GM18870 (cell line): Measurements from ENCODE around the gene DLEU7.

Experiments
- ATAC-seq: cut with Tn5 transposase; IDR thresholded peaks from one replicate; pipeline ENCODE4 v1.9.1; 2021; ENCODE audit warnings: moderate library complexity; ENCODE audit not compliant: unreplicated experiment

Gene DLEU7

DNA sequence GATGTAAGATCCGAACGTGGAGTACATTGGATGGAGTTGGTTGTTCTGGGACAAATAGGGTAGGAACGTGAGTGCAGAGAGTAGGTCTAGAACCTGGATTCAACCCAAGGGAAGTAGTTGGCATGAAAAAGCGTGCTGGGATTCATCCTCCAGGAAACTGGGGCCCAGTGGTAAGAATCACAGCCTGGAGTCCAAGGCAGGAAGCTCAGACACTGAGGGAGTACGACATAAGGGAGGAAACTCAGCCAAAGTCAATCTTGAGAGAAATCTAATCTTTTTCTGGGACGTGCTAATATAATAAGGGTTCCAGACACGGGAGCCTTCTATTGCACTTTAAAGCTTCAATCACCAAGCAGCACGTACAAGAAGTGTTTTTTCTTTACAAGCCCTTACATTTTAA lies 46.4 kb downstream of the DLEU7 start:
- ATAC-seq: no peak

DNA sequence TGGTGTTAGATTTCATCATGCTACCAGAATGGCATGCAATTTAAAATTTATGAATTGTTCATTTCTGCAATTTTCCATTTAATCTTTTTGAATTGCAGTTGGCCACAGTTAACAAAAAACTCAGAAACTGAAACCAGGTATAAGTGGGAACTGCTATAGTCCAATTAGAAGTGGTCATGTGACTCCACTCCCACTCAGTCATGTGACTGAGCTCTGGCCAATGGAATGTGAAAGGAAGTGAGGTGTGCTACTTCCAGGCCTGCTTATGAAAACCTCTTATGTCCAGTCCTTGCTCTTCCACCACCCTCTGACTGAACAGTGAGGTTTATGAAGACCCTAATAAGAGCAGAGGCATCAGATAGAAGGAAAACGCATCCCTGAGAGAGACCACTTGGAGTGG lies 47.0 kb downstream of the DLEU7 start:
- ATAC-seq: no peak

DNA sequence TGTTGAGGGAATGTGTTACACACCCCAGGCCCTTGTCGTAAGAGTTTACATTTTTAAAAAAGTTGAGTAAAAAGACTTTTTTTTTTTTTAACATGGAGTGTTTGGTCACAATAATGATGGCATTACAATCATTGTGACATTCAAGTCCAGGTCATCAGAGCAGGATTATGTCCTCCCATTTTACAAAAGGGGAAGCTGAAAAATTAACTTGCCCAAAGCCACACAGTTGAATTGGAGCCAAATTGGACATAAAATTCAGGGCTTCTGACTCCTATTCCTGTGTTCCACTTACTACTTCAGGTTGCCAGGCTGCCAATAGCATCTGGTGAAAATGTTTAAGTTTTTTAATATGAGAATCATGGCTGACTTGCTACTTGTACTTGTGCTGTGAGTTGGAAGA lies 49.3 kb downstream of the DLEU7 start:
- ATAC-seq: no peak

DNA sequence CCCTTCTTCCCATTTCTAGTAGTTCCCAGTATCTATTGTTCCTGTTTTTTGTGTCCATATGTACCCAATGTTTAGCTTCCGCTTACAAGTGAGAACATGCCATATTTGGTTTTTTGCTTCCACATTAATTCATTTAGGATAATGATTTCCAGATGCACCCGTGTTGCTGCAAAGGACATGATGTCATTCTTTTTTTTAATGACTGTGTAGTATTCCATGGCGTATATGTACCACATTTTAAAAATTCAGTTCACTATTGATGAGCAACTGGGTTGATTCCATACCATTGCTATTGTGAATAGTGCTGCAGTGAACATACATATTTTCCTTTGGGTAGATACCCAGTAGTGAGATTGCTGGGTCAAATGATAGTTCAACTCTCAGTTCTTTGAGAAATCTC lies 50.5 kb downstream of the DLEU7 start:
- ATAC-seq: no peak

DNA sequence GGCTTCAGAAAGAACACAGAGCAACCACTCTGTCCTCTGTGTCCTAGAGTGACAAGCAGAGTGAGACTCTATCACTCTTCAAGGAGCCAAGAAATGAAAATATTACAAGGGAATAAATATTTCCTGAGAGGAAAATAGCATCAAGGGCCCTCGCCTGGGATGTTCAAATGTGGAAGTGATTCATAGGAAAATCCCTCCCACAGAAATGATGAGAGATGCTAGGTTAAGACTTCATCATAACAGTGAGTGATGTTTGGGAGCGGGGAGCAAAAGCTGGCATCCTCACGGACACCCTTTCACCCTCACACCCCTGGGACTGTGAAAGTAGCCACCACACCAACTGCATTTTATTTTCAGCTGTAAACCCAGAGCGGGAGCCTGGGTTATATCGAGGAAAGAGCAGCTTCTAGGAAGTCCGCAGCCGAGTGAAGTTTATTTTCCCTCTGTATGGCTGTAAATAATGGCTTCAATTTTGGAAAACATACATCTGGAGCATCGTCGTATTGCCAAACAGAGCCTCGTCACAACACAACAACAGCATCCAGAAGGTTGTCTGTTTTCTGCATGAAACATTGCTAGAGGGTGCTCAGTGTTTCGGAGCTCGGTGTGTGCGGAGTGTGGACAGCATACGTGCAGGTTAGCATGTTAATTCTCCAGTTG lies 54.8 kb downstream of the DLEU7 start:
- no peak for ATAC-seq

DNA sequence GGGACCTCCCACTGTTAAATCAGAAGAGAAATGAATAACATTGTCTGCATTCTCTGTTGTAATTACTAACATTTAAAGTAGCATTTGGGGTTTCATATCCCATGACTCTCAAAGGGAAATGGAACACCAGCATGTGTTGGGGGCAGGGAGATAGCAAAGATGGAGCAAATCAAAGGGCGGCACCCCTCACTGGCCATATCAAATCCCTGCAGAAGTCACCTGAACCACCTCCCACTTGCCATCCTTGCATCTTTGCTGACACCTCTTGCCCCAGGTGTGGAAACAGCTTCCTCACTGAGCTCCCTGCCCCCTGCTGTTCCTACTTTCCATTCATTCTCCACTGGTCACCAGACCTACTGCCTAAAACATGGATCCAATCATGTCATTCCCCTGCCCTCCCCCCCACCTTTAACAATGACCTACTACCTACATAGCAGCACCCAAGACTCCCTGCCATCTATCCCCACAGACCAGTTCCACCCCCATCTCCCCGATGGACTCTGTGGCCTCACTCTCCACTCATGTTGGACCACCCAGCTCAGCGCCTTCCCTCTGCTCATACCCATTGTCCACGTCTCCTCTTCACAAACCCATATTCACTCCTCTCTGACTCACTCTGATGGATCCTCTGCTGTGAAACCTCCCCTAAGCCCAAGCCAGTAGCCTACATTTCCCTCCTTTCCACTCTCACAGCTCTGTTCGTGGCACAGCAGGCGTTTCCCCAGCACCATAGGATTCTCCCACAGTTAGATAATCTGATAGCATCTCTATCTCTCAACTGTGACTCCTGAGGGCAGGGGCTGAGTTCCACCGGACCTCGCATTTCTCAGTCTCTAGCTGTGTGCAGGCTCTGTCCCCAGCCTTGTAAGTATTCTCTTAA lies 55.9 kb downstream of the DLEU7 start:
- ATAC-seq: no peak

DNA sequence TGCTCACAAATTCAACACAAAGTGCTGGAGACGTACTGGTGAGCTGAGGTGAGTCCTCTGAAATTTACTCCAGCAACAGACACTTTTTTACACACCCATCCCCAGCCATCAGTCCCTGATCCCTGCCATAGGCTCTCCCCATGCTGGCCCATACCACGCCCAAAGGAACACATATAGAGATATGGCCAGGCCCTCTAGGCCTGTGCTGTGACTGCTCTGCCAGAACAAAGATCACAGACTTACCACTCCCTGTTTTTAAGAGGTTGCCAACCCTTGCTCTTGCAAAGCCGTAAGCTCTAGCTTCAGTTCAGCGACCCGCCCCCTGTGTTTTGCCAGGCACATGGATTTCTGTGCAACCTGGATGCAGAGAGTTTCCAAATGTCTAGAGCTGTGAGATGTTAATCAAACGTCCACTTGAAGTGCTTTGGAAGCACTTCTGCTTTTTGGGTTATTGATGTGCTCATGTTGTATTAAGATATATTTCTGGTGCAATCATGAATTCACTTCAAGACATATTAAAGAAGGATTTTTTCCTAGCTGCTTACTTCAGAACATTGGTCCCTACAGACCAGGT lies 59.7 kb downstream of the DLEU7 start:
- ATAC-seq: no peak

DNA sequence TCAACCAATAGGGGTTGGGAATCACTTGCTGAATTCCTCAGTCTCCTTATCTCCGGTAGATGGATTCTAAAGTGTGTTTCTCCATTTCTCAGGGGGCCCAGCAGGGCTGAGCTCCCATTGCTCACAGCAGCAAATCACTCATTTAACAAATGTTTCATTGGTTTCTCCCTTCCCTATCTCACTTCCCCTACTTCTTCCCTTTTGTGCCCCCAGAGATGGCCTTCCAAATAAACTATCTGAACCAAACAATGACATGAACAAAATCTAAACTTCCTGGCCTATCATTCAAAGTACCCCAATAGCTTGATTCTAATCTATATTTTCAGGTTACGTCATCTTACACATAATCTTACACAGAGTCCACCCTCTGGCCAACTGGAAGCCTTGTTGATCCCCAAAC lies 60.4 kb downstream of the DLEU7 start:
- no peak for ATAC-seq

DNA sequence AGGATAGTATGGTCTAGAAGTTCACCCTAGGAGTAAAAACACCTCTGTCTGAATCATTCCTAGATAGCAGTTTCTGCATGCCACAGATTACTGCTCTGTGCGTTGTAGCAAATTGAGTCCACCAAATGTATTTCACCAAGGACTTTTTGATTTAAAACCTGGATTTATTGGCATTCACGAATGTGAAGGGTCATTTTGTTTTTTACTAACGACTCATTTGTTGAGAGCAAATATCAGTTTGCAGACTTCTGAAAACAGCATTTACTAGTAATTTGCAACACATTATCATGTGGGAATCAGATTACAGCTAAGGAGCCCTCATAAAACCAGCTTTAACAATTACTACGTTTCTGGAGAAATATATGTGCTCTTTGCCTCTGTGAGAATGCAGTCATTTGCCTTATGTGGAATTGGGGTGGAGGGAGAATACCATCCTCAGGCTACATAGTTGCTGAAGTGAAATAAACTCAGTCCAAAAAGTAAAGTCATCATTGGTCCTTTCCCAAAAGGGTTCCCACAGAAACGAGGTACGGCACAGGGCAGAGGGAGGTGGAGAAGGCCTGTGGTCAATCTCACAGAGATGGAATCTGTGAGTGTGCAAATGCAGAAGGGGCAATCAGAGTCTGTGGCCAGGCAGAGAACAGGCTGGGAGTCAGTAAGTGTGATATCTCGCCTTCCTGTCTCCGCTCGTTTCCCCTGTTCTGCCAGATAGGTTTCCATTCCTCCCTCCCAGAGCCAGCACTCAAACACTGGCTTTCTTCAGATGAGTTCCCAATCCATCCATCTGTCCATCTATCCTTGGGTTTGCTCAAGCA lies 63.1 kb downstream of the DLEU7 start:
- no peak for ATAC-seq

DNA sequence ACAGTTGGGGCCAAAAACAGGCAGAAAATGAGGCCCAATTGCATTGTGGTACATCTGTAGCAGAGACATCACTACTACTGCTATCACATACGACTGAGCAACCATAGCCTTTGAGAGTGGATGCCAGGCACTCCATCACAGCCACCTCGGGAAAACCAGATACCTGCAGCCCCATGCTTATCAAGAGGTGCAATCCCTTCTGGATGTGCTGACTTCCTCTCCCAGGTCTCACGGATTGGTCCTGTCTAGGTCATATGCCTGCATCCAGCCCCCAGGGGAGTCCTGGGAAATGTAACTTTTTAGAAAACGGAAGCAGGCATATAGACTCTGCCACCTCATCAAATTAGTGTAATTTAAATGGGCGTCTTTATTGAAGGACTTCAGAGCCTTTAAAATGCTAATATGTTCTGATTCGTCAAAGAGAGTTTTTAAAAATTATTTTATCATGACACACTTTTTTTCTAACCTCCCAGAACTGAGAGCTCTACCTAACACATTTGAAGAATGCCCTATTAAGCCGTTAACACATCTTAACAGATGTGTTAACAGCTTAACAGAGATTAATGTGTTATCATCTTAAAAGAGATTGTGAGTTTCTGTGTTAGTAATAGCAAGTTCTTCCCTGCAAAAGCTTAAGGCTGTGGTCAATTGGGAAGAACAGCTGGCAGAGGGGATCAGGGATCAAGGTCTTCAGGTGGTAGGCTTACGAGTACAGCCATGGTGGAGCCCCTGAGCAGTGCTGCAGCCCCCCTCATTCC lies 63.9 kb downstream of the DLEU7 start:
- no peak for ATAC-seq
